IPS-20b (cell line): ENCODE data around the gene CDV3.

Source experiments
- H3K27ac ChIP-seq: one replicate; pipeline ENCODE4 v1.5.1; 2013; ENCODE audit warnings: low read length
- H3K27me3 ChIP-seq: 2 replicates; pipeline ENCODE4 v1.6.1; 2013; ENCODE audit warnings: mild to moderate bottlenecking, low read length, inconsistent platforms; ENCODE audit not compliant: insufficient read depth
- H3K36me3 ChIP-seq: 2 replicates; pipeline ENCODE4 v1.6.1; 2013; ENCODE audit warnings: low read depth, mild to moderate bottlenecking, inconsistent platforms, low read length, moderate library complexity; ENCODE audit not compliant: insufficient read depth
- H3K4me1 ChIP-seq: 2 replicates; pipeline ENCODE4 v1.6.1; 2013; ENCODE audit warnings: mild to moderate bottlenecking, control low read depth, inconsistent platforms, low read length, moderate library complexity; ENCODE audit not compliant: insufficient read depth
- H3K4me3 ChIP-seq: 2 replicates; pipeline ENCODE4 v1.5.1; 2013; ENCODE audit warnings: mild to moderate bottlenecking, low read length, inconsistent platforms
- H3K9ac ChIP-seq: 2 replicates; pipeline ENCODE4 v1.6.1; 2013; ENCODE audit warnings: low read depth, mild to moderate bottlenecking, inconsistent platforms, low read length, moderate library complexity
- H3K9me3 ChIP-seq: 2 replicates; pipeline ENCODE4 v1.6.1; 2013; ENCODE audit warnings: mild to moderate bottlenecking, low read depth, low read length, inconsistent platforms; ENCODE audit not compliant: insufficient read depth

CDV3 gene

DNA sequence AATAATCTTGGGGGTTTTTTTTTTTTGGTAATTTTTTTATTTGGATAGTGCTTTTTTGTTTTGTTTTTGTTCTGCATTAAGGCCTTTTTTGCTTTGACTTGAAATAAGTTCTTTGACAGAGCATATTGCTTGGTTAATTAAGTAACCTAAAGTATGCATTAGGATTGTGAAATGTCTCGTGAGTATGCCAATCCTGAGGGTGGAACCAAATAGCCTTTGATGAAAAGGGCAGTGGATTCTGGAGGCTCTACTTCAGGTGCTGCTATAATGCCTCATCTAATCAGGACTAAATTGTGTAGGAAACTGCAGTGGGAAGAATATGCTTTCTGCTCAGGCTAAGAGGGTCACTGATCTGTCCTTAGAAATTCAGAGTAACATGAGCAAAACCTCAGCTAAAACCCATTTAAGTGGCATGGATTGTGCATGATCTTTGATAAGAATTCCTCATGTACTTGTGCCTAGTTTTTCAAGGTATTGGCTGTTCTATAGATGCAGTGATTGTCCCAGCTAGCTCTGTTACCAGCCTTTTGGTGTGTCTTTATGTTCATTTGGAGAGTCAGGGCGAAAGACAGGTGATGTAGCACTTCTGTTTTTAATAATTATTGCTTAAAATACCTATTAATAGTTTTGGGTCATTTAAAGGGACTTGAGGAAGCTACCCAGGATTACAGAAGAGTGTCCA is 15.4 kb downstream of the CDV3 start:
- H3K27me3 ChIP-seq: no peaks in the 10 kb centered on the region
- no peak overlapping the region for H3K9ac ChIP-seq
- peaks cover 63% of the 10 kb centered on the region for H3K36me3 ChIP-seq
- H3K4me3 ChIP-seq: no peak overlapping the region
- H3K27ac ChIP-seq: no peak overlapping the region
- H3K4me1 ChIP-seq: no peaks in the 10 kb centered on the region
- H3K9me3 ChIP-seq: no peaks in the 10 kb centered on the region

DNA sequence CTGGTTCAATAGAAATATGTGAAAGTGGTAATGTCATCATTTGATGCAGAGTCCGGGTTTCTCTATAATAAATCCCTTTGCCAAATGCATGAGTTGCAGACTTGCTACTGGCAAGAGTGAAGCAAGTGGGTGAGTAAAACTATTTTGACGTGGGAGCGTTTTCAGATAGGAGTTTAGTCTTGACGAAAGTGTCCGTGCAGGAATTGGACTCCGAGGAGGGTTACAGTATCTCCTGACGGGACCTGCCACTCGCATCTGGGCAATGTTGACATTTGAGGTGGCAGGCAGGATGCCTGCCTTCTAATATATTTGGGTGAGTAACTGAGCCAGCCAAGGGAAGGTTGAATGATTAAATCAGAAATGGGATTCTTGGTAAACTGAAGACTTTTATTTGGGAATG is 16.0 kb downstream of the CDV3 start:
- no peak overlapping the region for H3K27ac ChIP-seq

DNA sequence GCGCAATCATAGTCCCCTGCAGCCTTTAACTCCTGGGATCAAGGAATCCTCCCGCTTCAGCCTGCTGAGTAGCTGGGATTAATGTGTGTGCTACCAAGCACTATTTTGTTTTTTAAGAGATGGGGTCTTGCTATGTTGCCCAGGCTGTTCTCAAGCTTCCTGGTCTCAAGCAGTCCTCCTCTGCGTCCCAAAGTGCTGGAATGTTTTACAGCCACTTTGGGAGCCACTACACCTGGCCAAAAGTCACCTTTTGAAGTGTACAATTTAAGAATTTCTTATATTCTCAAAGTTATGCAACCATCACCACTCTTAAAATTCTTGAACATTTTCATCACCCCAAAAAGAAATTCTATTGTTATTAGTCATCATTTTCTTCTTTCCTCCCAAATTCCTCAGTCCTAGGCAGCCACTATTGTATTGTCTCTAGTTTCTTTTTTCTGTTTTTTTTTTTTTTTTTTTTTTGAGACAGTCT is 17.8 kb downstream of the CDV3 start:
- no peaks in the 10 kb centered on the region for H3K27me3 ChIP-seq
- H3K4me3 ChIP-seq: no peak overlapping the region
- H3K36me3 ChIP-seq: peaks cover 39% of the 10 kb centered on the region
- no peak overlapping the region for H3K9ac ChIP-seq
- H3K27ac ChIP-seq: no peak overlapping the region
- no peaks in the 10 kb centered on the region for H3K4me1 ChIP-seq
- no peaks in the 10 kb centered on the region for H3K9me3 ChIP-seq

More for the DNA sequence above, 16.0 kb downstream of the CDV3 start:
- no peaks in the 10 kb centered on the region for H3K27me3 ChIP-seq
- no peak overlapping the region for H3K4me3 ChIP-seq
- no peaks in the 10 kb centered on the region for H3K4me1 ChIP-seq
- no peak overlapping the region for H3K9ac ChIP-seq
- no peaks in the 10 kb centered on the region for H3K9me3 ChIP-seq
- H3K36me3 ChIP-seq: peaks cover 57% of the 10 kb centered on the region

DNA sequence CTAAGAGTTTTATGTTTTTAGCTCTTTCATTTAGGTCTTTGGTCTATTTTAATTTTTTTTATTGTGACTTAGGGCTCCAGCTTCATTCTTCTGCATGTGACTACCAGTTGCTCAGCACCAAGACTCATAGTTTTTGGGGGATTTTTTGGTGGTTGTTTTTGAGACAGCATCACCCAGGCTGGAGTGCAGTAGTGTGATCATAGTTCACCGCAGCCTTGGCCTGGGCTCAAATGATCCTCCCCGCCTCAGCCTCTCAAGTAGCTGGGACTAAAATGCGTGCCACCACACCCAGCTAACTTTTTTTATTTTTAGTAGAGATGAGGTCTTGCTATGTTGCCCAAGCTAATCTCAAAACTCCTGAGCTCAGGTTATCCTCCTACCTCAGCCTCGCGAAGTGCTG is 19.4 kb downstream of the CDV3 start:
- no peak overlapping the region for H3K4me3 ChIP-seq
- H3K9ac ChIP-seq: no peak overlapping the region
- no peaks in the 10 kb centered on the region for H3K27me3 ChIP-seq
- H3K27ac ChIP-seq: no peak overlapping the region
- H3K9me3 ChIP-seq: no peaks in the 10 kb centered on the region
- no peaks in the 10 kb centered on the region for H3K4me1 ChIP-seq
- peaks cover 24% of the 10 kb centered on the region for H3K36me3 ChIP-seq

DNA sequence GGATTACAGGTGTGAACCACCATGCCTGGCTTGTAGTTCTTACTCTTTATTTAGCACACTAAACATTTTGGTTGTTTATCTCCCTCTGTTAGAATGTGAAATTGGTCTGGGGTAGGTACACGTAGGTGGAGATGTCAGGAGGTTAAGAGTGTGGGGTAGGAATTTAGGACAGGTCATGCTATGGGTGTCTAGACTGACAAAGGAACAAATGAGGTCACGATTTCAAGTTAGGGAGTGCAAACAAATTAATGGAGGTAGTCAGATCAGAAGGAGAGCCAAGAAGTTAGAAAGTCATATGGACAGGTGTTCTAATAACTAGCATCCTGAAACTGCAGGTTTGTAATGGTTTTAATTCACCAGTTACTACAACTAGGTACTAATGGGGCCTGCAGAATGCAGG is 19.8 kb downstream of the CDV3 start:
- no peak overlapping the region for H3K9ac ChIP-seq
- no peaks in the 10 kb centered on the region for H3K27me3 ChIP-seq

DNA sequence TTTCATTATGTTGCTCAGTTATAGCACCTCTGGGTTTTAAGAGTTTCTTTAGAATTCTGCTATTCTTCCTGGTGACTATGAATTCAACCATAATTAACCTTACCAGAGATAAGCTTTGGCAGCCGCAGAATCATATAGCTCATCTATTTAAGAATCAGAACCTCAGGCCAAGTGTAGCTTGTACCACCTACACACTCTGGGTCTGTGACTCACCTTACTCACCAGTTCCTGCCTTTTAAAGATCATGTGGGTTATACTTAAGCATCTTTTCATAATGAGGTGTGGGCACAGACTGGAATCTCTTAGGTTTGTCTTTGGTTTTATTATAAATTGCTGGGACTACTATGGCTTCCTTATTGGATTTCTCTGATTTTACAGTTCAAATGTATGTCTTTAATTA is 21.9 kb downstream of the CDV3 start:
- Histone ChIP-seq H3K27me3 (no peaks in the 10 kb centered on the region), H3K9me3 (no peaks in the 10 kb centered on the region), H3K4me1 (peaks cover 6% of the 10 kb centered on the region; the same call in 1 of the 2 replicates), H3K36me3 (peaks cover 5% of the 10 kb centered on the region; the same call in 1 of the 2 replicates), H3K4me3 (no peak overlapping the region), H3K9ac (no peak overlapping the region), H3K27ac (no peak overlapping the region)

More for the DNA sequence above, 19.8 kb downstream of the CDV3 start:
- Histone ChIP-seq H3K4me1 (no peaks in the 10 kb centered on the region), H3K36me3 (peaks cover 20% of the 10 kb centered on the region), H3K4me3 (no peak overlapping the region), H3K27ac (no peak overlapping the region), H3K9me3 (no peaks in the 10 kb centered on the region)

DNA sequence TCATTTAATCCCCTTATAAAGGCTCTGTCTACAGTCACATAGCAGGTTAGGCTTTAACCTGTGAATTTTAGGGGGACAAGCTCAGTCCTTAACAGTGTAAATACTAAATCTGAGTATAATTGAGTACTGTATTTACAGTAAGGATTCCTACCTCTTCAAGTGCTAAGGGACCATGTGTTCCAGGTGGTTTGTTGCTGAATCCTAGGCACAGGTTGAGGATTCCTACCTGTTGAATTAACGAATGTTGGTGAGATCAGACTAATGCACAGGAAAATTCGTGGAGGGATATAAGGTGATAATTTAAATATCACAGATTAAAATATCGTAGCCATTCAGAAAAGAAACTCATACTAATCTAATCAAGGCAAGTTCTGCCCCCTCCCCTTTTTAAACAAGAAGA is 24.9 kb downstream of the CDV3 start:
- H3K9ac ChIP-seq: no peak overlapping the region
- peaks cover 29% of the 10 kb centered on the region for H3K36me3 ChIP-seq
- no peaks in the 10 kb centered on the region for H3K27me3 ChIP-seq
- no peaks in the 10 kb centered on the region for H3K9me3 ChIP-seq
- no peak overlapping the region for H3K4me3 ChIP-seq
- H3K4me1 ChIP-seq: peaks cover 6% of the 10 kb centered on the region; the same call in 1 of the 2 replicates
- no peak overlapping the region for H3K27ac ChIP-seq

DNA sequence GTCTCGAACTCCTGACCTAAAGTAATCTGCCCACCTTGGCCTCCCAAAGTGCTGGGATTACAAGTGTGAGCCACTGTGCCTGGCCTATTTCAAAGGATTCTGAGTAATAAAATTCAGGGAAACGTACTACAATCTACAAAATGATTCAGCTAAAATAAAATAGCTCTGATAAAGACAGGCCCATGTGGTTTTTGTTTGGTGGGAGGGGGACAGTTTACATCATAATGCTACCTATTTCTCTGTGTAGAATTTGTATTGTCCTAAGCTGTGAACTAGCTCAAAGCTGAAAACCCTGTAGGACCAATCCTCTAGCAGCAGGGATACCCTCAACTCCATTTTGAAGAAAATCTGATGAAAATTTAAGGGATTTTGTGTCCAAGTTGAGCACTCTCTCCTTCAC is 25.8 kb downstream of the CDV3 start:
- no peak overlapping the region for H3K9ac ChIP-seq
- H3K27ac ChIP-seq: no peak overlapping the region
- H3K36me3 ChIP-seq: peaks cover 32% of the 10 kb centered on the region
- H3K27me3 ChIP-seq: no peaks in the 10 kb centered on the region
- no peak overlapping the region for H3K4me3 ChIP-seq
- H3K4me1 ChIP-seq: peaks cover 6% of the 10 kb centered on the region; the same call in 1 of the 2 replicates
- H3K9me3 ChIP-seq: no peaks in the 10 kb centered on the region

DNA sequence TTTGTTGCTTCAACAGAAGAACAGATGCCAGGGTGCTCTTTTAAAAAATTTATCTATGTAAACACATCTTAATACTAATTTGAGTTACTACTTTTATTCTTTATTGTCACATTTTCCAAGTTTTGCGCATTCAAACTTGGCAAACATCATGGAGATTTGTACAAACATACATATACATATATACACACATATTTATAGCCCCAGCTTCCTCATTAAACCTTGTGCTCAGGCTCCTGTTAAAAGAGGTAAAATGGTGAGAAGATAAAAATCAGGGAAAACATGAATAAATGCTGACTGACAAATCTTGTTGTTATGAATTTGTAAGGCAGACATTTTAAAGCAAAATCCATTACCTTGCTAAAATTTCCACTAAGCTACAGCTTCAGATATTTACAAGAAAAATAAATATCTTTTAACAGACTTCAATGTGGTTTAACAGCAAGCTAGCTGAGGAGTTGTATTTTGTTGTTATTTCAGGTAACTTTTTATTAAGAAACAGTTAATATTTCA is 27.1 kb downstream of the CDV3 start:
- H3K36me3 ChIP-seq: peaks cover 40% of the 10 kb centered on the region
- H3K4me1 ChIP-seq: peaks cover 6% of the 10 kb centered on the region; the same call in 1 of the 2 replicates
- no peaks in the 10 kb centered on the region for H3K9me3 ChIP-seq
- H3K9ac ChIP-seq: no peak overlapping the region
- no peak overlapping the region for H3K27ac ChIP-seq
- no peak overlapping the region for H3K4me3 ChIP-seq
- no peaks in the 10 kb centered on the region for H3K27me3 ChIP-seq

DNA sequence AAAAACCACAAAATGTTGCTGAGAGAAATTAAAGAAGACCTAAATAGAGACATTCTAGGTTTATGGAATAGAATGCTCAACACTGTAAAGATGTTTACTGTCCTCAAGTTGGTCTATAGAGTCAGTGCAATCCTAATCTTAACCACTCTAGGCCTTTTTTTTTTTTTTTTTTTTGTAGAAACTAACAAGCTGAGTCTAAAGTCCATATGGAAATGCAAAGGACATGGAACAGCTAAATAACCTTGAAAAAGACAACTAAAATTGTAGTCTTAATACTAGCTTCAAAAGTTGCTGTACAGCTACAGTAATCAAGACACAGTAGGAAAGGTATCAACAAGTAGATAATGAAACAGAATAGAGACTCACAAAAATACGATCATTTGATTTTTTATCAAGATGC is 32.9 kb downstream of the CDV3 start:
- no peaks in the 10 kb centered on the region for H3K9me3 ChIP-seq
- H3K27ac ChIP-seq: no peak overlapping the region
- H3K36me3 ChIP-seq: peaks cover 73% of the 10 kb centered on the region
- H3K27me3 ChIP-seq: no peaks in the 10 kb centered on the region
- no peak overlapping the region for H3K4me3 ChIP-seq
- no peak overlapping the region for H3K9ac ChIP-seq
- no peaks in the 10 kb centered on the region for H3K4me1 ChIP-seq

DNA sequence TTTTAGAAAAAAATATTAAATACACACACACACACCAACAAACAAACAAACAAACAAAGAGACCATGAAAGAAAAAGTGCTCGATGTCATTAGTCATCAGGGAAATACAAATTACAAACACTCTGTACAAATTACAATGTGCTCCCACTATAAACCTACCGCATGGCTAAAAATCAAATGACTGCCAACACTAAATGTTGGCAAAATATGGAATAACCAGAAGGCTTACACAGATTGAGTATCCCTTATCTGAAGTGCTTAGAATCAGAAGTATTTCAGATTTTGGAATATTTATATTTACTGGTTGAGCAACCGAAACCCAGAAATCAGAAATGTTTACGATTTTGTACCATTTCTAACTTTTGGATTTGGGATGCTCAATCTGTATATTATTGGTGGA is 33.4 kb downstream of the CDV3 start:
- H3K4me3 ChIP-seq: no peak overlapping the region
- H3K27ac ChIP-seq: no peak overlapping the region
- H3K4me1 ChIP-seq: no peaks in the 10 kb centered on the region
- no peak overlapping the region for H3K9ac ChIP-seq
- H3K27me3 ChIP-seq: no peaks in the 10 kb centered on the region
- no peaks in the 10 kb centered on the region for H3K9me3 ChIP-seq
- peaks cover 73% of the 10 kb centered on the region for H3K36me3 ChIP-seq

DNA sequence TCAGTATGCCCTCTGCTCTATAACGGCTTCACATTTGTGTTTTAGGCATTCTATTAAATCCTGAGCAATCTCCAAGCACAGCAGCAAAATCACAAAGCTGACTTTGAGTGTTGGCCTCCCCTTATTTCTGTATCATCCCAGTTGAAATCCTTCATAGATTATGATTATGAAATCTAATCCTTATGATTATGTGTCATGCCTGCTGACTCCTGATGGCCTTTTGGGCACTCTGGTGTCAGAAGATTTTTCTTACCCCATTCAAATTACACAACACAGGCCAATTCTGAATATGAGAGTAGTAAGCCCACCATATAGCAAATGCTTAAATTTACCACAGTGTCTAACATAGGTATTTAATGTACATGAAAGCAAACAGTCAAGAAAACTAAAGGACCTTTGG is 34.3 kb downstream of the CDV3 start:
- no peaks in the 10 kb centered on the region for H3K27me3 ChIP-seq
- H3K9ac ChIP-seq: no peak overlapping the region
- H3K27ac ChIP-seq: no peak overlapping the region
- no peaks in the 10 kb centered on the region for H3K9me3 ChIP-seq
- H3K4me1 ChIP-seq: no peaks in the 10 kb centered on the region
- no peak overlapping the region for H3K4me3 ChIP-seq
- H3K36me3 ChIP-seq: peaks cover 73% of the 10 kb centered on the region
